ENCODE measurements around the gene OR2T35.

The OR2T35 gene

GRCh38 chr1:248625166-248625565, 19.9 kb downstream of the OR2T35 start:
- DNase-seq, result no peak

GRCh38 chr1:248622570-248623001, 22.5 kb downstream of the OR2T35 start:
- peak; percentile 60 to 63 for DNase-seq

GRCh38 chr1:248621770-248622169, 23.3 kb downstream of the OR2T35 start:
- DNase-seq, result no peak

GRCh38 chr1:248618878-248619277, 26.2 kb downstream of the OR2T35 start:
- peak; percentile 67 to 69 for DNase-seq

- no peak for DNase-seq
Measured at GRCh38 chr1:248618119-248618518, 27.0 kb downstream of the OR2T35 start.

GRCh38 chr1:248613742-248614141, 31.3 kb downstream of the OR2T35 start:
- no peak for DNase-seq

- DNase-seq, result peak; percentile 12 to 63
Measured at GRCh38 chr1:248611883-248612414, 33.1 kb downstream of the OR2T35 start.

GRCh38 chr1:248610301-248610700, 34.8 kb downstream of the OR2T35 start:
- DNase-seq, result no peak

GRCh38 chr1:248599396-248599795, 45.7 kb downstream of the OR2T35 start:
- no peak for DNase-seq

- no peak for DNase-seq
Measured at GRCh38 chr1:248597589-248597988, 47.5 kb downstream of the OR2T35 start, which contains the start of gene OR2T10. OR2T10 (minus strand) TSS chr1:248597700; CDS start chr1:248593768, 3,932 bp downstream.

- peak; percentile 74 to 83 for DNase-seq
Measured at GRCh38 chr1:248596615-248597014, 48.5 kb downstream of the OR2T35 start.

GRCh38 chr1:248593226-248593625, 51.9 kb downstream of the OR2T35 start:
- DNase-seq, result no peak

GRCh38 chr1:248592655-248593054, 52.4 kb downstream of the OR2T35 start:
- DNase-seq, result no peak

- DNase-seq, result no peak
Measured at GRCh38 chr1:248590055-248590454, 55.0 kb downstream of the OR2T35 start.

GRCh38 chr1:248589334-248589733, 55.7 kb downstream of the OR2T35 start:
- DNase-seq, result no peak
